Activated T-cell treated with anti-CD3 and anti-CD28 coated beads, Interleukin-2, amount 50 U/mL, for 24 hours (primary cell): ENCODE measurements around the gene SDHA.
"Not testable (repeated sequence)": the region's sequence is repeated elsewhere in the genome, so short reads cannot be mapped to it uniquely, and the experiment has no call there.

ENCODE experiments used
- DNase-seq: peaks from one replicate; pipeline ENCODE4 v3.0.0-alpha.2; 2020
- H3K27ac Mint-ChIP-seq: 2 replicates; pipeline ENCODE4 v1.8.0; 2020; ENCODE audit warnings: mild to moderate bottlenecking, mixed read lengths
- H3K27me3 Mint-ChIP-seq: 2 replicates; pipeline ENCODE4 v1.8.0; 2020; ENCODE audit warnings: mixed read lengths
- H3K36me3 Mint-ChIP-seq: 2 replicates; pipeline ENCODE4 v1.8.0; 2020; ENCODE audit warnings: low read depth, mixed read lengths
- H3K4me1 Mint-ChIP-seq: 2 replicates; pipeline ENCODE4 v1.8.0; 2020; ENCODE audit warnings: low read depth, mixed read lengths
- H3K4me3 Mint-ChIP-seq: 2 replicates; pipeline ENCODE4 v1.8.0; 2020; ENCODE audit warnings: mild to moderate bottlenecking, moderate library complexity, mixed read lengths
- H3K9me3 Mint-ChIP-seq: 2 replicates; pipeline ENCODE4 v1.8.0; 2020; ENCODE audit warnings: mixed read lengths

The SDHA gene

DNA sequence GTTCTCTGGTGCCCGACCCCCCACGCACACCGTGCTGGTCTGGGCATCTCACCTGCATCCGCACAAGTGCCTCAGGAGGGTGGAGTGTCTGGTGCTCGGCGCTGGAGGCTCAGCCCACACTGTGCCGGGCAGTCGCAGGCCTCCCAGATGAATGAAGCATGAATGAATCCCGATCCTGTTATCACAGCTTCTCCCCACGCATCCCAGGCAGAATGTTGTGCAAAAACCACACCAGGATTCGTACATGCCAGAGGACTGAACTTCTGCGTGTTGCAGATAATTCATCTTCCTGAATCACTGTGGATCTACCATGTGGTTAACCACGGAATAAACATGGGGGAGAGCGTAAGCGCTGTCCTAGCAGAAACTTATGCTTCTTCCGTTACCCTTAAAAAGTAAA lies 78.8 kb downstream of the SDHA start:
- Mint-ChIP-seq H3K27ac (peak overlapping the region; percentile 14), H3K4me1 (peaks cover 38% of the 10 kb centered on the region), H3K4me3 (peak overlapping the region; percentile 13), H3K36me3 (peaks cover 35% of the 10 kb centered on the region)
- not testable (repeated sequence) for DNase-seq, H3K27me3 Mint-ChIP-seq, H3K9me3 Mint-ChIP-seq

DNA sequence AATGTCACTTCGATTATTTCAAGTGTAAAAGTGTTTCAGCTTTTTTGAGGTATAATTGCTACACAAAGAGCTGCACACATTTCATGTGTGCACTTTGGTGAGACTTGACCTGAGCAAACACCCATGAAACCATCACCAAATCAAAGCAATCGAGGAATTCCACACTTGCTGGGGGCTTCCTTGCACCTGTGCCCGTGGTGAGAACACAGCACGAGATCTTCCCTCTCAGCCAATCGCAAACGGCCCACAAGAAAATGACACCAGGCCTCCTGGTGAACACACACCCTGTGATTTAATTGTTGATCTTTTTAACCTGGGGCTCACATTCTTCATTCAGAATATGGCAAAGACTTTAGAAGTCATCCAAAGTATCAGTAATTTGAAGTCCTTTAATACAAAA lies 79.3 kb downstream of the SDHA start:
- not testable (repeated sequence) for H3K4me3 Mint-ChIP-seq, H3K27me3 Mint-ChIP-seq, H3K9me3 Mint-ChIP-seq, DNase-seq
- Mint-ChIP-seq H3K36me3 (peaks cover 30% of the 10 kb centered on the region), H3K4me1 (peaks cover 40% of the 10 kb centered on the region), H3K27ac (peak overlapping the region; percentile 67)

DNA sequence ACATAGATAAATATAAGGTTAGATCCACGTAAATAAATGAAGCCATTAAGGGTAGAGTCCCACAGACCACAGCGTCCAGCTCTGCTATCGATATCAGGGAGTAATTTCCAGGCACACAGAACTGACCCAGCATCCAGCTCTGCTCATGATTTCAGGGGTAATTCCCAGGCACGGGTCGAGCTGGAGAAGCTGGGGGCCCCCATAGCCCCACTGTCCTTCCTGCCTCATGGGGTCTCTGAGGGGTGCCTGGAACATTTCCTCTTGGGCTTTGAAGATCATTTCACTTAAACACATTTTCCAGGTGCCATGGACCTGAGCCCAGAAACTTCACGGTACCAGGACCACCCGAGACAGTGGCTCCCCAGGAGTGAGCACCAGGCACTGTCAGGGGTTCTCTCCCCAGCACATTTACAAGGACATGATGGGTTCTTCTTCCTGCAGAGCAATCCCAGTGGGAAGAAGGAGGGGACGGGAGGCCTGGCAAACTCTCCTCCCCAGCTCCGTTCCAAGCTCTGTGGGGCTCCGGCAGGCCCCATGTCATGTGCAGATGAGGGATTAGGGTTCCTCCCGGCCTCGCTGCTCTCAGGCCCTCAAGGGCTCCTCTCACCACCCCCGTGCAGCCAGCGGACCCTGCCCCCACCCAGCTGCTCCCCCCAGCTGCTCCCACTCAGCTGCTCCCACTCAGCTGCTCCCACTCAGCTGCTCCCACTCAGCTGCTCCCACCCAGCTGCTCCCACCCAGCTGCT lies 80.0 kb downstream of the SDHA start:
- H3K27ac Mint-ChIP-seq, DNase-seq, H3K4me3 Mint-ChIP-seq, H3K9me3 Mint-ChIP-seq, H3K27me3 Mint-ChIP-seq: not testable (repeated sequence)
- Mint-ChIP-seq H3K4me1 (peaks cover 42% of the 10 kb centered on the region), H3K36me3 (peaks cover 23% of the 10 kb centered on the region)

DNA sequence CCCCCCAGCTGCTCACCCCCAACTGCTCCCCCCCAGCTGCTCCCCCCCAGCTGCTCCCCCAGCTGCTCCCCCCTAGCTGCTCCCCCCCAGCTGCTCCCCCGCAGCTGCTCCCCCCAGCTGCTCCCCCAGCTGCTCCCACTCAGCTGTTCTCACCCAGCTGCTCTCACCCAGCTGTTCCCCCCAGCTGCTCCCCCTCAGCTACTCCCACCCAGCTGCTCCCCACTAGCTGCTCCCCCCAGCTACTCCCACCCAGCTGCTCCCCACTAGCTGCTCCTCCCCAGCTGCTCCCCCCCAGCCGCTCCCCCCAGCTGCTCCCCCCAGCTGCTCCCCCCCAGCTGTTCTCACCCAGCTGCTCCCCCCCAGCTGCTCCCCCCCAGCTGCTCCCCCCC lies 80.6 kb downstream of the SDHA start:
- Mint-ChIP-seq H3K4me3 (no peak overlapping the region), H3K4me1 (peaks cover 42% of the 10 kb centered on the region), H3K27me3 (no peaks in the 10 kb centered on the region), H3K36me3 (peaks cover 23% of the 10 kb centered on the region), H3K27ac (no peak overlapping the region), H3K9me3 (no peaks in the 10 kb centered on the region)
- no peak for DNase-seq

DNA sequence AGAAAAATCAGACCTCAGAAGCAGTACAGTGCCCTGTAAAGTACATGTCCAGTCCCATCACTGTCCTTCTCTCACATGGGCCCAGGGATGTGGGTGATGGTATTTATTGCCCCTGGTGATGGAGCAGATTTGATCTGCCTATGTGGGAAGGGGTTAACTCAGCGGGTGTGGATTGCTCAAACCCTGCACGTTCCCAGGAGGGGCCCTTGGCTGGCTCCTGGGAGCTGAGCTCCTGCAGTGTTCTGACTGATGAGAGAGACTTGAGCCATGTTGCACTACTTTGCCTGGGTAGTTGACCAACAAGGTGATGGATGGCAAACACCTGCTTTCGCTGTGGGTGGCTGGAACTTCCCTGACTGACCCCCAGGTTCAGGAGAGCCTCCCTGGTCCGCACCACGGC lies 81.8 kb downstream of the SDHA start:
- not testable (repeated sequence) for H3K9me3 Mint-ChIP-seq, H3K27me3 Mint-ChIP-seq, DNase-seq, H3K4me3 Mint-ChIP-seq, H3K27ac Mint-ChIP-seq
- Mint-ChIP-seq H3K36me3 (peaks cover 24% of the 10 kb centered on the region), H3K4me1 (peaks cover 40% of the 10 kb centered on the region)

DNA sequence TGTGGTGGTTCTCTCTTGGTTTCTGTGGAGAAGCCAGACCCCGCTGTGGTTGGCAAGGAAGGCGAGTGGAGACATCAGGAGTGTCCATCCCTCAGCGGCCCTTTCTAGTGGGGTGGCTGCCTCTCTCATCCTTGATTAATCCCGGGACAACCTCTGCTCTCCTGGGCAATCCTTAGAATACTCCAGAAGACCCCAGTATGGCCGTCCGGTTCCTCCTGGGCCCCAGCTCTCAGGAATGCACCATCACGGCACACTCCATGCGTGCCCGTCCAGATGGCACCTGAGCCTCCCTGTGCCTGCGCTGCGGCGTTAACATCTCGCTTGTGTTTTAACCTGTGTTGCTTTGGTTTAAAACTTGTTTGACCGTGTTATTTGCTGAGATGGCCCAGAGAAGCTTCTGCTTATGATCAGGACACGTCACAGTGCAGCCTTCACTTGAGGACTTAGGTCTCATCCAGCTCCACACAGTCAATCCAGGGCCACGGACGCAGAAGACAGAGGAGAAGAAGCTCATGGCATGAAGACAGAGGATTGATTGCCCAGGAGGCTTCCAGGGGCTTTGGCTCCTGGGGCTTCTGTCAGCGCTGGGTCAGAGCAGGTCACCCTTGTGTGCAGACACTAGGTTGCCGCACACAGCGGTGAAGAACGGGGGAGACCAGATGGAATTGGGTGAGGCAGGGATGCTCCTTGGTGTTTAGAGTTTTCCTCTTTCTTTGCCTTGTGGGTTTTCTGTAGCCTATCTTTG lies 82.7 kb downstream of the SDHA start:
- H3K4me3 Mint-ChIP-seq, H3K27me3 Mint-ChIP-seq, H3K27ac Mint-ChIP-seq, H3K9me3 Mint-ChIP-seq, DNase-seq: not testable (repeated sequence)
- Mint-ChIP-seq H3K36me3 (peaks cover 32% of the 10 kb centered on the region), H3K4me1 (peaks cover 37% of the 10 kb centered on the region)

DNA sequence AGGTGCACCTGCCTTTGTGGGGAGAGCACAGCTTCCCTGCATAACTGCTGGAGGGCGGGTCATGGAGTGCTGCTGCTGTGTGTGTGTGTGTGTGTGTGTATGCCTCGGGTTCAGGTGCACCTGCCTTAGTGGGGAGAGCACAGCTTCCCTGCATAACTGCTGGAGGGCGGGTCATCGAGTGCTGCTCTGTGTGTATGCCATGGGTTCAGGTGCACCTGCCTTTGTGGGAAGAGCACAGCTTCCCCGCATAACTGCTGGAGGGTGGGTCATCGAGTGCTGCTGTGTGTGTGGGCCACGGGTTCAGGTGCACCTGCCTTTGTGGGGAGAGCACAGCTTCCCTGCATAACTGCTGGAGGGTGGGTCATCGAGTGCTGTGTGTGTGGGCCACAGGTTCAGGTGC lies 84.3 kb downstream of the SDHA start:
- Mint-ChIP-seq H3K4me1 (peaks cover 22% of the 10 kb centered on the region), H3K36me3 (peaks cover 32% of the 10 kb centered on the region)
- H3K9me3 Mint-ChIP-seq, H3K4me3 Mint-ChIP-seq, H3K27me3 Mint-ChIP-seq, H3K27ac Mint-ChIP-seq, DNase-seq: not testable (repeated sequence)

DNA sequence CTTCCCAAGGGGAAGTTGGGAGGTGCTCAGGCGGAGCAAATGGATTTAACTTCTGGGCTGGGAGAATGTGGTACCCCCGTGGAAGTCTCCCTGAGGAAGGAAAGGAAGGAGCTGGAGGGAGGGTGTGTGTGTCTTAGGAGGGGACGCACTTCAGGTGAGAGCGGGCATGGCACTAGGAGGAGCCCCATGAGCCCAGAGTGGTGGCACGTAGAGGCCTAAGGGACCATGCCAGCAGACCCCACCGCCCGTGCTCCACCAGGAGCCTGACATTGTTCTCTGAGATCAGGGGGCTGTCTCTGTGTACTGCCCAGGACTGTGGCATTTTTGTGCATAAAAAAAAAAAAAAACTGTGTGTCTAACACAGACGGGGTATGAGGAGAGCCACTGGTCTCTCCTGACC lies 84.8 kb downstream of the SDHA start:
- no peaks in the 10 kb centered on the region for H3K9me3 Mint-ChIP-seq
- peaks cover 17% of the 10 kb centered on the region for H3K4me1 Mint-ChIP-seq
- peaks cover 37% of the 10 kb centered on the region for H3K36me3 Mint-ChIP-seq
- H3K4me3 Mint-ChIP-seq, result no peak overlapping the region
- H3K27ac Mint-ChIP-seq, result no peak overlapping the region
- DNase-seq, result no peak
- no peaks in the 10 kb centered on the region for H3K27me3 Mint-ChIP-seq

DNA sequence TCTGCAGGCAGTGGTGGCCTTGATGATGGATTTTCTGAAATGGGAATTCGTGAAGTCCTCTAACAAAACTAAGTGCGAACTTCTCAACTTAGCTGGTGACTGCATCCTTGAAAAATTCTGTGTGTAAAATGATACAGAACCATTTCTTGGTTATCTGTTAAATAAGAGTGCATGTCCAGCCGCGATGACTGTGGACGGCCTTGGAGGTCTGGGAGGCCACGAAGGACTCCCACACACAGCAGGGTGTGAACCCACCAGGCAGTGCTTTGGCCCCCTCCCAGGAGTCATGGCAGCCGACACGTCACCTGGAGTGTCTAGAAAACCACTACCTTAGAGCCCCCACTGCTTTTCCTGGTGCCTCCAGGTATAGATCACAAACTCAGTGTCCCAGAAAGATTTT lies 85.6 kb downstream of the SDHA start:
- H3K27me3 Mint-ChIP-seq, H3K9me3 Mint-ChIP-seq, H3K27ac Mint-ChIP-seq, H3K4me3 Mint-ChIP-seq, DNase-seq: not testable (repeated sequence)
- Mint-ChIP-seq H3K4me1 (peaks cover 17% of the 10 kb centered on the region), H3K36me3 (peaks cover 45% of the 10 kb centered on the region)

DNA sequence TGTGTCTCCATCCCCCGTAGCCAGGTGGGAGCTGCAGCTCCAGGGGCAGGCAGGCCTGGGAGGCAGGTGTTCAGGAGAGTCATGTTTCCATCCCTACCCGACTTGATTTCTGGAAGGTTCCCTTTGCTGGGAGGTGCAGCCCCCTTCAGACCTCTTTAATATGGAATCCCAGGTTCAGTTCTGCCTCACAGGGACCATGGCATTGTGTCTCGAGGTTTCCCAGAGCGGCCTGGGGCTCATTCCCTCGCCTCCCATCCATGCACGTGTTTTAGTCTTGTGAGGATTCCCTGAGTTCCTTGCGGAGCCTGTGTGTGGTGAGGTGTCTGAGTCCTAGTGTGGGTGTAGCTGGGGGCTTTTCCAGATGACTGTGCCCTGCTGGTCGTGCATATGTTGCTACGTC lies 86.9 kb downstream of the SDHA start:
- Mint-ChIP-seq H3K36me3 (peaks cover 51% of the 10 kb centered on the region), H3K27me3 (no peaks in the 10 kb centered on the region), H3K4me1 (peaks cover 17% of the 10 kb centered on the region), H3K4me3 (no peak overlapping the region), H3K9me3 (no peaks in the 10 kb centered on the region), H3K27ac (no peak overlapping the region)
- peak; percentile 16 for DNase-seq

DNA sequence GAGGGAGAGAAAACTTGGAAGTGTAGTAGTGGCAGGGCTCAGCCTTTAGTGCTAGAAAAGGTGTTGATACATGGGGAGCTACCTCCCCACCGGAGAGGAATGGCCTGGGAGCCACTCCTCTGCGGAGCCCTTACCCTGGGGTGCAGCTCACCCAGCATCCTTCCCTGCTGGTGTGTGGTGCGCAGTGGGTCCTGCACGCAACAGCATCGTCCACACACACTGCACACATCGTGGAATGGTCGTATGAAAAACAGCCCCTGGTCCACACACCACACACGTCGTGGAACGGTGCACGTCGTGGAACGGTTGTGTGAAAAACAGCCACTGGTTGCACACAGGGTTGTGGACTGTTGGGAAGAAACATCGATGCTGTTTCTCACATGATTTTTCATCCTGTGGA lies 87.3 kb downstream of the SDHA start:
- H3K4me3 Mint-ChIP-seq, result no peak overlapping the region
- no peaks in the 10 kb centered on the region for H3K9me3 Mint-ChIP-seq
- no peak for DNase-seq
- no peaks in the 10 kb centered on the region for H3K27me3 Mint-ChIP-seq
- no peak overlapping the region for H3K27ac Mint-ChIP-seq
- H3K4me1 Mint-ChIP-seq, result peaks cover 17% of the 10 kb centered on the region
- peaks cover 55% of the 10 kb centered on the region for H3K36me3 Mint-ChIP-seq

DNA sequence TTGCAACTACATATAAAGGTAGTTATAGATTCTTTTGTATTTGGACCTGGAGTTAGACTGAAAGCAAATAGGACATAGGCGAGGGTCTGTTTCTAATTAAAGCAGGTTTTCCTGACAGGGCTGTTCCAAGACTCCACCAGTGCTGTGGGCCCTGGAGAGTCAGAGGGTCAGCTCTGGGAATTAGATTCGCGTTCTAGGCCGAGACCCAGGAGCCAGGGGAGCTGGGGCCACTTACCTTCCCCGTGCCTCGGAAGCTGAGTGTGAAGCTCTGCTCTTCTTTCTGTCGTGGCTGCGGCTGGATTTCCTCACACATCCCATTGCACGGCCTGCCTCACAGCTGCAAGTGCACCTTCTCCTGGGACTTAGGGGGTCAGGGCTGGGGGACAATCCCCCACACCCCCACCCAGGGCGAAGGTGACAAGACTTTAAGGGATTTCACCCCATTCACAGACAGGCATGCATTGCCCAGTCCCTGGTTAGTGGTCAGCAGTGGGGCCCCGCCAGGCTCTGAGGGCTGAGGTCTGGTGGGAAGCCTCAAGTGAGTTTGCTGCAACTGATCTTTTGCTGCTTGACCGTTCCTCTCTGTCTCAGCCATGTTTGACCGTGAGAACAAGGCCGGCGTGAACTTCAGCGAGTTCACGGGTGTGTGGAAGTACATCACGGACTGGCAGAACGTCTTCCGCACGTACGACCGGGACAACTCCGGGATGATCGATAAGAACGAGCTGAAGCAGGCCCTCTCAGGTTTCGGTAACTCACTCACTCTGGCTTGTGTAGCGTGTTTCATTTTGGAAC lies 88.1 kb downstream of the SDHA start:
- H3K27me3 Mint-ChIP-seq, result no peaks in the 10 kb centered on the region
- H3K4me3 Mint-ChIP-seq, result no peak overlapping the region
- H3K36me3 Mint-ChIP-seq, result peaks cover 59% of the 10 kb centered on the region
- no peak overlapping the region for H3K27ac Mint-ChIP-seq
- no peaks in the 10 kb centered on the region for H3K9me3 Mint-ChIP-seq
- peak; percentile 17 for DNase-seq
- H3K4me1 Mint-ChIP-seq, result peaks cover 13% of the 10 kb centered on the region
